ENCODE measurements around the gene TRRAP.
A peak's percentile ranks its signal among the peaks of the same experiment; 100 is the strongest.

Gene TRRAP

DNA sequence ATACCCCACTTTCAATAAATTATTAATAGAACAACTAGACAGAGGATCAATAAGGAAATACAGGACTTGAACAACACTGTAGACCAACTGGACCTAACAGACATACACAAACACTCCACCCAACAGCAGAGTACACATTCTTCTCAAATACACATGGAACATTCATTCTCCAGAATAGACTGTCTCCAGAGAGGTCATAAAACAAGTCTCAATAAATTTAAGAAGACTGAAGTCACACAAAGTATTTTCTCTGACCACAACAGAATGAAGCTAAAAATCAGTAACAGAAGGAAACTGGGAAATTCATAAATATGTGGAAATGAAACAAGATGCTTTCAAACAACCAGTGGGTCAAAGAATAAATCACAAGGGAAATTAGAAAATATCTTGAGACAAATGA, 145.7 kb downstream of the TRRAP start:
- Histone ChIP-seq H3K4me1 (peaks cover 0 to 76% (median 18%) of the 10 kb centered on the region in 4 donors), H3K4me3 (no peak overlapping the region), H3K27ac (peak overlapping the region; percentile 52 to 92), H3K36me3 (peaks cover 20 to 25% (median 22%) of the 10 kb centered on the region in 3 donors), H3K9me3 (no peaks in the 10 kb centered on the region), H3K27me3 (no peaks in the 10 kb centered on the region)
- no peak for DNase-seq
- TF ChIP-seq CTCF (IDR thresholded peaks at IDR 0.05): no peak
- intact Hi-C loops (cut with DNase I; ENCODE audit: low total_unique reads): no loop called here

GRCh38 chr7:99027241-99027640, 148.9 kb downstream of the TRRAP start:
- H3K9me3 ChIP-seq: no peaks in the 10 kb centered on the region
- peaks cover 36 to 51% (median 40%) of the 10 kb centered on the region in 3 donors for H3K36me3 ChIP-seq
- peaks cover 0 to 77% (median 35%) of the 10 kb centered on the region in 4 donors for H3K4me1 ChIP-seq
- no peak overlapping the region for H3K4me3 ChIP-seq
- no peak for DNase-seq
- intact Hi-C loops (cut with DNase I; ENCODE audit: low total_unique reads): no loop called here
- H3K27me3 ChIP-seq: no peaks in the 10 kb centered on the region
- TF ChIP-seq CTCF (IDR thresholded peaks at IDR 0.05): no peak
- H3K27ac ChIP-seq: peak overlapping the region; percentile 92 to 93

GRCh38 chr7:99027841-99028240, 149.5 kb downstream of the TRRAP start:
- peak overlapping the region; percentile 92 to 93 for H3K27ac ChIP-seq
- H3K4me3 ChIP-seq: no peak overlapping the region
- intact Hi-C loops (cut with DNase I; ENCODE audit: low total_unique reads): no loop called here
- TF ChIP-seq CTCF (IDR thresholded peaks at IDR 0.05): no peak
- no peaks in the 10 kb centered on the region for H3K9me3 ChIP-seq
- peaks cover 42 to 57% (median 46%) of the 10 kb centered on the region in 3 donors for H3K36me3 ChIP-seq
- H3K4me1 ChIP-seq: peaks cover 0 to 77% (median 34%) of the 10 kb centered on the region in 4 donors
- H3K27me3 ChIP-seq: no peaks in the 10 kb centered on the region
- DNase-seq: peak in 1 of 2 donors; percentile 66

DNA sequence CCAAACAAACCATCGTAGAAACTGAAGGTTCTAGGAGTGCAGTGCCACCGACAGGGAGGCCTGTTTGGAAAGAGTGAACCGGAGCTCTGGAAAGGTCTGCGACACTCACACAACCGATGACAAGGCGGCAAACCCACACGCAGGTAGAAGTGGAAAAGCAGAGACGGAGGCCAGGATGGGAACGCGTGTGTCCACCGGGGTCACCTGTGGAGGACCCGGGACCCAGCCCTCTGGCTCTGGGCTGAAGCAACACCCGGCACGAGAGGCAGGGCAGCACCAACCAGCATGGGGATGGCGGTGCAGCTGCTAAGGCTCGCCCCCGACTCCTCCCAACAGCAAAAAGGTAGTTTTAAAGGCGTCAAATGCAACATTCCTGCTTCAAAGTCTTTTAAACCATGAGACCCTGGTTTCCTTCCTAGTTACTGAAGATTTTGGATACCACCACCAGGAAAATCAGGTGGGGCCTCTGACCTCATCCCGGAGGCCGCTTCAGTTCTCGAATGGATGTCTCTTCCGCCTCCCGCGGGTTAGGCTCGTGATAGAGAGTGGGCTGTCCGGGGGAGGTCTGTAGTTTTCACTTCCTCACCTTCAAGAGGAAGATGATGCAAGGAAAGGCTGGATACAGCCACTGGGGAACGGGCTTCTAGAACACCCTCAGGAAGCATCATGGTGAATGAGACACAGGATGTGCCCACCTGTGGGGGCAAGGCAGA, 150.1 kb downstream of the TRRAP start:
- Histone ChIP-seq H3K27ac (peak overlapping the region; percentile 92 to 93), H3K9me3 (no peaks in the 10 kb centered on the region), H3K4me1 (peaks cover 0 to 77% (median 37%) of the 10 kb centered on the region in 4 donors), H3K4me3 (no peak overlapping the region), H3K36me3 (peaks cover 48 to 63% (median 52%) of the 10 kb centered on the region in 3 donors), H3K27me3 (no peaks in the 10 kb centered on the region)
- TF ChIP-seq CTCF (IDR thresholded peaks at IDR 0.05): no peak
- DNase-seq: no peak
- intact Hi-C loops (cut with DNase I; ENCODE audit: low total_unique reads): no loop called here

- Histone ChIP-seq H3K4me3 (no peak overlapping the region), H3K36me3 (peaks cover 61 to 76% (median 66%) of the 10 kb centered on the region in 3 donors), H3K27ac (peak overlapping the region; percentile 92 to 93), H3K9me3 (no peaks in the 10 kb centered on the region), H3K27me3 (no peaks in the 10 kb centered on the region), H3K4me1 (peaks cover 0 to 77% (median 38%) of the 10 kb centered on the region in 4 donors)
- TF ChIP-seq CTCF (IDR thresholded peaks at IDR 0.05): no peak
- DNase-seq: peak in 1 of 2 donors; percentile 13
- intact Hi-C loops (cut with DNase I; ENCODE audit: low total_unique reads): loop anchor here (10.0 kb wide), 1 partner anchor 385 kb away; no protein-coding TSS in a partner anchor
Observed at GRCh38 chr7:99029466-99030435, 151.4 kb downstream of the TRRAP start.
